A673 (cell line): ENCODE results near the gene TMEM100. TPM values are rescaled to one million over a fixed set of nuclear protein-coding genes. Genes with fewer than 3 reads are reported as not detected.
A peak's percentile ranks its signal among the peaks of the same experiment; 100 is the strongest.
"Not testable (repeated sequence)": the region's sequence is repeated elsewhere in the genome, so short reads cannot be mapped to it uniquely, and the experiment has no call there.

Experiments used
- BruUV-seq: library from RNA; stranded (reverse); fragments of 400-500 nt; replicated peaks from 2 replicates; lab custom pipeline; 2021; lab: Mats Ljungman, UMichigan
- CTCF ChIA-PET: fragments of 300-600 bp; sonication (Branson Sonifier 250); formaldehyde crosslinking; loops from one replicate; lab custom pipeline; 2022; ENCODE audit warnings: antibody characterized with exemption; lab: Charles Lee
- POLR2A ChIA-PET: fragments of 300-600 bp; sonication (Branson Sonifier 250); formaldehyde crosslinking; loops from one replicate; lab custom pipeline; 2022; ENCODE audit warnings: antibody characterized with exemption; ENCODE audit not compliant: low non-redundant PET; lab: Charles Lee
- DNase-seq: peaks from one replicate; pipeline ENCODE4 v3.0.0-alpha.2; 2015; ENCODE audit warnings: low spot score
- H3K27ac ChIP-seq: fragments of 200-600 bp; sonication (generic); 2 replicates; pipeline ENCODE4 v1.5.1; 2016; ENCODE audit warnings: mixed run types, low read depth, mild to moderate bottlenecking, mixed read lengths, antibody characterized with exemption, low read length; ENCODE audit not compliant: poor library complexity, severe bottlenecking
- H3K27me3 ChIP-seq: fragments of 200-600 bp; sonication (generic); replicated peaks from 2 replicates; pipeline ENCODE4 v1.6.1; 2017; ENCODE audit warnings: mixed run types, low read depth, mild to moderate bottlenecking, mixed read lengths, antibody characterized with exemption, low read length; ENCODE audit not compliant: insufficient read depth, poor library complexity
- H3K36me3 ChIP-seq: fragments of 200-600 bp; sonication (generic); 2 replicates; pipeline ENCODE4 v1.6.1; 2016; ENCODE audit warnings: mixed run types, mild to moderate bottlenecking, mixed read lengths, antibody characterized with exemption, low read length; ENCODE audit not compliant: insufficient read depth, poor library complexity, severe bottlenecking
- H3K4me1 ChIP-seq: fragments of 200-600 bp; sonication (generic); 2 replicates; pipeline ENCODE4 v1.6.1; 2017; ENCODE audit warnings: mixed run types, mild to moderate bottlenecking, mixed read lengths, antibody characterized with exemption, low read length; ENCODE audit not compliant: insufficient read depth, poor library complexity, severe bottlenecking
- H3K4me3 ChIP-seq: fragments of 200-600 bp; sonication (generic); 2 replicates; pipeline ENCODE4 v1.5.1; 2016; ENCODE audit warnings: low read depth, mixed run types, mild to moderate bottlenecking, mixed read lengths, low read length; ENCODE audit not compliant: poor library complexity, severe bottlenecking
- H3K9me3 ChIP-seq: fragments of 200-600 bp; sonication (generic); 2 replicates; pipeline ENCODE4 v1.6.1; 2016; ENCODE audit warnings: mixed run types, low read depth, mild to moderate bottlenecking, mixed read lengths, antibody characterized with exemption, low read length; ENCODE audit not compliant: poor library complexity, severe bottlenecking
- CTCF ChIP-seq: fragments of 300-800, 200-600 bp; sonication (generic); conservative IDR thresholded peaks from 2 replicates; pipeline ENCODE4 v1.5.1; 2017; ENCODE audit warnings: low read depth, mild to moderate bottlenecking, antibody characterized with exemption, low read length, moderate library complexity, mixed read lengths
- EZH2 ChIP-seq: fragments of 200-600 bp; sonication (generic); IDR thresholded peaks from 2 replicates; pipeline ENCODE4 v1.6.1; 2017; ENCODE audit warnings: borderline replicate concordance, low read depth, mild to moderate bottlenecking, mixed read lengths, antibody characterized with exemption, low read length; ENCODE audit not compliant: poor library complexity, severe bottlenecking
- intact Hi-C: fragments of 100-400 bp; cut with micrococcal nuclease; formaldehyde crosslinking; loops from one replicate; pipeline ENCODE4 v1.10.0; 2022; ENCODE audit not compliant: unreplicated experiment
- total RNA-seq: library from RNA; stranded (reverse); gene quantifications from 2 replicates; pipeline ENCODE4 v1.2.3, GENCODE V29; 2021

TMEM100 gene
- total RNA-seq, 1 experiment from 2014 or later = 7.9 TPM

GRCh38 chr17:55676274-55676673 lies 46.4 kb downstream of the TMEM100 start:
- BruUV-seq = no TSS peak
- no peak overlapping the region for H3K27ac ChIP-seq
- DNase-seq = no peak
- peaks cover 24% of the 10 kb centered on the region for H3K4me1 ChIP-seq
- H3K36me3 ChIP-seq = no peaks in the 10 kb centered on the region
- ChIA-PET POLR2A (no interaction called here), CTCF (no interaction called here)
- intact Hi-C loops = no loop called here
- H3K4me3 ChIP-seq = no peak overlapping the region
- TF ChIP-seq EZH2 (no peak), CTCF (no peak)
- no peaks in the 10 kb centered on the region for H3K9me3 ChIP-seq
- no peaks in the 10 kb centered on the region for H3K27me3 ChIP-seq

- ChIA-PET POLR2A (no interaction called here), CTCF (no interaction called here)
- H3K27me3 ChIP-seq = no peaks in the 10 kb centered on the region
- peaks cover 36% of the 10 kb centered on the region for H3K4me1 ChIP-seq
- no peak overlapping the region for H3K4me3 ChIP-seq
- TF ChIP-seq EZH2 = no peak
- TF ChIP-seq CTCF = no peak
- intact Hi-C loops = no loop called here
- H3K9me3 ChIP-seq = no peaks in the 10 kb centered on the region
- no TSS peak for BruUV-seq
- no peak overlapping the region for H3K27ac ChIP-seq
- no peaks in the 10 kb centered on the region for H3K36me3 ChIP-seq
- no peak for DNase-seq
These were observed 48.7 kb downstream of the TMEM100 start for GRCh38 chr17:55673743-55674506.

GRCh38 chr17:55672585-55673501 lies 49.8 kb downstream of the TMEM100 start:
- TF ChIP-seq EZH2 (no peak), CTCF (no peak)
- BruUV-seq = no TSS peak
- intact Hi-C loops = no loop called here
- CTCF ChIA-PET = interaction anchor here (0.6 kb wide), 1 partner anchor 442 kb away, joined by 6 read pairs; no protein-coding TSS in a partner anchor
- POLR2A ChIA-PET = no interaction called here
- no peaks in the 10 kb centered on the region for H3K9me3 ChIP-seq
- H3K4me3 ChIP-seq = no peak overlapping the region
- H3K27me3 ChIP-seq = no peaks in the 10 kb centered on the region
- H3K36me3 ChIP-seq = no peaks in the 10 kb centered on the region
- peak; percentile 50 for DNase-seq
- peak overlapping the region; percentile 66 for H3K27ac ChIP-seq
- H3K4me1 ChIP-seq = peaks cover 44% of the 10 kb centered on the region

- POLR2A ChIA-PET, CTCF ChIA-PET, H3K27me3 ChIP-seq, DNase-seq, H3K9me3 ChIP-seq, H3K4me3 ChIP-seq, H3K27ac ChIP-seq, BruUV-seq, H3K36me3 ChIP-seq, intact Hi-C loops: not testable (repeated sequence)
- H3K4me1 ChIP-seq = peaks cover 44% of the 10 kb centered on the region
These were observed 50.7 kb downstream of the TMEM100 start for GRCh38 chr17:55672010-55672409.
